Neural progenitor cell (in vitro differentiated cells): ENCODE measurements around the gene ARL5B. TPM values are rescaled to one million over a fixed set of nuclear protein-coding genes. Genes with fewer than 3 reads are reported as not detected.

Source experiments
- DNase-seq: peaks from one replicate; pipeline ENCODE4 v3.0.0-alpha.2; 2016; ENCODE audit warnings: low spot score
- H2AFZ ChIP-seq: fragments of 200-600 bp; sonication (generic); replicated peaks from 2 replicates; pipeline ENCODE4 v1.6.1; 2016; ENCODE audit warnings: antibody characterized with exemption
- H3F3A ChIP-seq: fragments of 200-600 bp; sonication (generic); 2 replicates; pipeline ENCODE4 v1.6.1; 2016; ENCODE audit warnings: antibody characterized with exemption, low read depth
- H3K27ac ChIP-seq: fragments of 200-600 bp; sonication (generic); 2 replicates; pipeline ENCODE4 v1.5.1; 2016; ENCODE audit warnings: mild to moderate bottlenecking
- H3K27me3 ChIP-seq: fragments of 200-600 bp; sonication (generic); 2 replicates; pipeline ENCODE4 v1.6.1; 2016; ENCODE audit warnings: mild to moderate bottlenecking, moderate library complexity
- H3K36me3 ChIP-seq: fragments of 200-600 bp; sonication (generic); 2 replicates; pipeline ENCODE4 v1.5.1; 2016
- H3K4me1 ChIP-seq: fragments of 200-600 bp; sonication (generic); 2 replicates; pipeline ENCODE4 v1.6.1; 2016; ENCODE audit warnings: mixed run types
- H3K4me2 ChIP-seq: fragments of 200-600 bp; sonication (generic); 2 replicates; pipeline ENCODE4 v1.6.1; 2016
- H3K4me3 ChIP-seq: fragments of 200-600 bp; sonication (generic); 2 replicates; pipeline ENCODE4 v1.5.1; 2016
- H3K79me2 ChIP-seq: fragments of 200-600 bp; sonication (generic); 2 replicates; pipeline ENCODE4 v1.6.1; 2016; ENCODE audit warnings: low read depth
- H3K9ac ChIP-seq: fragments of 200-600 bp; sonication (generic); 2 replicates; pipeline ENCODE4 v1.6.1; 2016
- H3K9me3 ChIP-seq: fragments of 200-600 bp; sonication (generic); 2 replicates; pipeline ENCODE4 v1.5.1; 2016; ENCODE audit warnings: low read depth
- H4K20me1 ChIP-seq: fragments of 200-600 bp; sonication (generic); 2 replicates; pipeline ENCODE4 v1.6.1; 2016; ENCODE audit warnings: low read depth
- H3K27ac Mint-ChIP-seq: 3 replicates; pipeline ENCODE4 v1.8.0; 2021; ENCODE audit warnings: mixed read lengths
- H3K27me3 Mint-ChIP-seq: 2 replicates; pipeline ENCODE4 v1.8.0; 2022; ENCODE audit warnings: low read depth, mild to moderate bottlenecking, inconsistent platforms, moderate library complexity, mixed read lengths; ENCODE audit not compliant: insufficient read depth
- H3K36me3 Mint-ChIP-seq: 3 replicates; pipeline ENCODE4 v1.8.0; 2021; ENCODE audit warnings: mixed read lengths
- H3K4me1 Mint-ChIP-seq: 3 replicates; pipeline ENCODE4 v1.8.0; 2021; ENCODE audit warnings: mixed read lengths
- H3K4me3 Mint-ChIP-seq: 3 replicates; pipeline ENCODE4 v1.8.0; 2021; ENCODE audit warnings: mild to moderate bottlenecking, moderate library complexity, mixed read lengths
- H3K9me3 Mint-ChIP-seq: 3 replicates; pipeline ENCODE4 v1.8.0; 2020; ENCODE audit warnings: mixed read lengths
- CTCF ChIP-seq: fragments of 200-600 bp; sonication (generic); IDR thresholded peaks from 2 replicates; pipeline ENCODE4 v1.5.1; 2017; ENCODE audit warnings: antibody characterized with exemption, mild to moderate bottlenecking
- EZH2 ChIP-seq: fragments of 200-600 bp; sonication (generic); IDR thresholded peaks from 2 replicates; pipeline ENCODE4 v1.6.1; 2017; ENCODE audit warnings: antibody characterized with exemption, mild to moderate bottlenecking, moderate library complexity
- EZH2phosphoT487 ChIP-seq: fragments of 200-600 bp; sonication (generic); IDR thresholded peaks from 2 replicates; pipeline ENCODE4 v1.6.1; 2017; ENCODE audit warnings: antibody characterized with exemption
- total RNA-seq: library from RNA; depleted of rRNA; stranded (reverse); fragments of >200 nt; gene quantifications from 2 replicates; pipeline ENCODE4 v1.2.3, GENCODE V29; 2015; ENCODE audit warnings: low replicate concordance

The ARL5B gene
- total RNA-seq, 1 donor from 2014 or later, result 108 TPM

GRCh38 chr10:18699849-18700840, 40.9 kb downstream of the ARL5B start:
- no peak overlapping the region for H3K27ac Mint-ChIP-seq
- Histone ChIP-seq H3K4me3 (no peak overlapping the region), H3K27ac (no peak overlapping the region), H3K4me1 (no peaks in the 10 kb centered on the region), H2AFZ (no peak overlapping the region), H3K4me2 (no peak overlapping the region), H3F3A (no peaks in the 10 kb centered on the region), H3K36me3 (no peaks in the 10 kb centered on the region), H3K9ac (no peak overlapping the region), H3K27me3 (no peaks in the 10 kb centered on the region), H4K20me1 (no peaks in the 10 kb centered on the region), H3K9me3 (no peaks in the 10 kb centered on the region), H3K79me2 (no peaks in the 10 kb centered on the region)
- TF ChIP-seq CTCF, result no peak
- TF ChIP-seq EZH2, result no peak
- TF ChIP-seq EZH2phosphoT487, result no peak
- H3K9me3 Mint-ChIP-seq, result peaks cover 6% of the 10 kb centered on the region
- DNase-seq, result no peak
- H3K27me3 Mint-ChIP-seq, result no peaks in the 10 kb centered on the region
- no peak overlapping the region for H3K4me3 Mint-ChIP-seq
- no peaks in the 10 kb centered on the region for H3K36me3 Mint-ChIP-seq
- no peaks in the 10 kb centered on the region for H3K4me1 Mint-ChIP-seq

- no peak overlapping the region for H3K4me3 ChIP-seq
- no peaks in the 10 kb centered on the region for H3K36me3 ChIP-seq
- no peaks in the 10 kb centered on the region for H3K27me3 ChIP-seq
- no peaks in the 10 kb centered on the region for H4K20me1 ChIP-seq
- Mint-ChIP-seq H3K4me3 (no peak overlapping the region), H3K36me3 (no peaks in the 10 kb centered on the region), H3K9me3 (peaks cover 6% of the 10 kb centered on the region), H3K27ac (no peak overlapping the region), H3K27me3 (no peaks in the 10 kb centered on the region), H3K4me1 (no peaks in the 10 kb centered on the region)
- H3K9ac ChIP-seq, result no peak overlapping the region
- no peaks in the 10 kb centered on the region for H3K79me2 ChIP-seq
- DNase-seq, result no peak
- no peaks in the 10 kb centered on the region for H3K4me1 ChIP-seq
- no peak overlapping the region for H3K27ac ChIP-seq
- no peak overlapping the region for H2AFZ ChIP-seq
- no peak for TF ChIP-seq CTCF
- no peak for TF ChIP-seq EZH2phosphoT487
- no peaks in the 10 kb centered on the region for H3F3A ChIP-seq
- H3K4me2 ChIP-seq, result no peak overlapping the region
- H3K9me3 ChIP-seq, result no peaks in the 10 kb centered on the region
Observed at GRCh38 chr10:18703521-18703920, 44.3 kb downstream of the ARL5B start.

- Histone ChIP-seq H3K9me3 (no peaks in the 10 kb centered on the region), H3K27me3 (no peaks in the 10 kb centered on the region), H3K36me3 (no peaks in the 10 kb centered on the region), H3K9ac (no peak overlapping the region), H2AFZ (no peak overlapping the region), H3K79me2 (no peaks in the 10 kb centered on the region), H3K4me2 (no peak overlapping the region), H4K20me1 (no peaks in the 10 kb centered on the region), H3K4me3 (no peak overlapping the region), H3K4me1 (no peaks in the 10 kb centered on the region), H3K27ac (no peak overlapping the region), H3F3A (no peaks in the 10 kb centered on the region)
- no peaks in the 10 kb centered on the region for H3K4me1 Mint-ChIP-seq
- DNase-seq, result no peak
- H3K36me3 Mint-ChIP-seq, result no peaks in the 10 kb centered on the region
- H3K27me3 Mint-ChIP-seq, result no peaks in the 10 kb centered on the region
- TF ChIP-seq EZH2 (no peak), EZH2phosphoT487 (no peak)
- H3K27ac Mint-ChIP-seq, result no peak overlapping the region
- peaks cover 6% of the 10 kb centered on the region for H3K9me3 Mint-ChIP-seq
- H3K4me3 Mint-ChIP-seq, result no peak overlapping the region
Observed at GRCh38 chr10:18710201-18710653, 51.0 kb downstream of the ARL5B start.

GRCh38 chr10:18713077-18713476, 53.8 kb downstream of the ARL5B start:
- H3K4me1 Mint-ChIP-seq, result no peaks in the 10 kb centered on the region
- no peaks in the 10 kb centered on the region for H3K9me3 Mint-ChIP-seq
- Histone ChIP-seq H3K27ac (no peak overlapping the region), H3K9ac (no peak overlapping the region), H3K4me3 (no peak overlapping the region), H2AFZ (no peak overlapping the region), H4K20me1 (no peaks in the 10 kb centered on the region), H3K79me2 (no peaks in the 10 kb centered on the region), H3K4me1 (no peaks in the 10 kb centered on the region), H3K36me3 (no peaks in the 10 kb centered on the region), H3F3A (no peaks in the 10 kb centered on the region), H3K27me3 (no peaks in the 10 kb centered on the region), H3K4me2 (no peak overlapping the region), H3K9me3 (no peaks in the 10 kb centered on the region)
- no peaks in the 10 kb centered on the region for H3K36me3 Mint-ChIP-seq
- H3K4me3 Mint-ChIP-seq, result no peak overlapping the region
- no peak overlapping the region for H3K27ac Mint-ChIP-seq
- DNase-seq, result no peak
- peaks cover 2% of the 10 kb centered on the region for H3K27me3 Mint-ChIP-seq
- no peak for TF ChIP-seq EZH2phosphoT487
- no peak for TF ChIP-seq EZH2
- TF ChIP-seq CTCF, result no peak
